H1 (cell line): Measurements from ENCODE around the gene PRXL2B. TPM values are rescaled to one million over a fixed set of nuclear protein-coding genes. Genes with fewer than 3 reads are reported as not detected.

ENCODE experiments used
- polyA plus RNA-seq, 7 experiments: library from polyadenylated mRNA; depleted of rRNA in 3 of 7; stranded (reverse) in 5 of 7; unstranded in 2 of 7; fragments of >200 nt in 5 of 7; fragments of 200-250 nt in 2 of 7; gene quantifications; 1 replicate in 5 of 7; 2 replicates in 1 of 7; 4 replicates in 1 of 7; pipeline versions ENCODE4 v1.2.1 to v1.2.3, GENCODE V29; 2011 to 2013; ENCODE audit warnings: missing spikeins in 2 of 7, mixed read lengths in 2 of 7
- total RNA-seq: library from RNA; stranded (reverse); fragmentation: NEBNext Ultra II Directional; extraction: Animal tissue kit (Norgen Biotek cat#: 25700); gene quantifications from 2 replicates; pipeline ENCODE4 v1.2.1, GENCODE V29; 2021

PRXL2B gene
- total and polyA plus RNA-seq, 2 of the 8 experiments (the other 6 are each of a cell fraction or from before 2014, with no cell fraction given): 35.3 to 46.0 TPM

Other genes with a start within 250 kb of the PRXL2B start
- gene MORN1, start 195.2 kb upstream of the PRXL2B start, total RNA-seq: 9.1 and 10.5 TPM in 2 replicates
- gene MORN1, start 195.2 kb upstream of the PRXL2B start, polyA plus RNA-seq (2011; rRNA removed): 5.0 and 7.6 TPM in 2 replicates
- 92.0 and 102 TPM in 2 replicates for gene RER1, start 194.9 kb upstream of the PRXL2B start, total RNA-seq
- gene RER1, start 194.9 kb upstream of the PRXL2B start, polyA plus RNA-seq (2011; rRNA removed): 120 and 134 TPM in 2 replicates
- 24.3 and 24.7 TPM in 2 replicates for gene PEX10, start 174.2 kb upstream of the PRXL2B start, total RNA-seq
- gene PEX10, start 174.2 kb upstream of the PRXL2B start, polyA plus RNA-seq (2011; rRNA removed): 26.9 and 37.3 TPM in 2 replicates
- 0.19 TPM in 2 replicates for gene PLCH2, start 110.5 kb upstream of the PRXL2B start, total RNA-seq
- 0.14 TPM in 2 replicates for gene PLCH2, start 110.5 kb upstream of the PRXL2B start, polyA plus RNA-seq (2011; rRNA removed)
- 29.7 and 35.4 TPM in 2 replicates for gene PANK4, start 60.2 kb upstream of the PRXL2B start, total RNA-seq
- gene PANK4, start 60.2 kb upstream of the PRXL2B start, polyA plus RNA-seq (2011; rRNA removed): 20.1 and 24.4 TPM in 2 replicates
- 0.22 and 0.25 TPM in 2 replicates for gene HES5, start 56.5 kb upstream of the PRXL2B start, total RNA-seq
- gene HES5, start 56.5 kb upstream of the PRXL2B start, polyA plus RNA-seq (2011; rRNA removed): 0.08 TPM in 1 of 2 replicates, not detected in the other
- 0.50 and 0.65 TPM in 2 replicates for gene TNFRSF14, start 30.4 kb upstream of the PRXL2B start, total RNA-seq
- gene TNFRSF14, start 30.4 kb upstream of the PRXL2B start, polyA plus RNA-seq (2011; rRNA removed): 0.13 and 0.36 TPM in 2 replicates
- gene MMEL1, start 46.2 kb downstream of the PRXL2B start, total RNA-seq: 0.91 TPM in 1 of 2 replicates, not detected in the other
- gene MMEL1, start 46.2 kb downstream of the PRXL2B start, polyA plus RNA-seq (2011; rRNA removed): 1.7 and 4.0 TPM in 2 replicates
- 0.36 and 0.50 TPM in 2 replicates for gene TTC34, start 214.9 kb downstream of the PRXL2B start, total RNA-seq
- gene TTC34, start 214.9 kb downstream of the PRXL2B start, polyA plus RNA-seq (2011; rRNA removed): 0.23 and 0.44 TPM in 2 replicates